Calu3 (cell line): Measurements from ENCODE around the gene MUC6. TPM values are rescaled to one million over a fixed set of nuclear protein-coding genes. Genes with fewer than 3 reads are reported as not detected.

Source experiments
- BruUV-seq: library from RNA; stranded (reverse); fragments of 400-500 nt; replicated peaks from 2 replicates; lab custom pipeline; 2021; lab: Mats Ljungman, UMichigan
- CTCF ChIA-PET: fragments of 300-600 bp; sonication (Branson Sonifier 250); formaldehyde crosslinking; loops from one replicate; lab custom pipeline; 2022; ENCODE audit warnings: antibody characterized with exemption; lab: Charles Lee
- DNase-seq: peaks from one replicate; pipeline ENCODE4 v3.0.0; 2022
- H3K27ac Mint-ChIP-seq: one replicate; pipeline ENCODE4 v1.8.0; 2022; ENCODE audit warnings: mixed read lengths; ENCODE audit not compliant: unreplicated experiment
- H3K27me3 Mint-ChIP-seq: one replicate; pipeline ENCODE4 v1.8.0; 2022; ENCODE audit warnings: mixed read lengths; ENCODE audit not compliant: unreplicated experiment
- H3K36me3 Mint-ChIP-seq: one replicate; pipeline ENCODE4 v1.8.0; 2022; ENCODE audit warnings: mild to moderate bottlenecking, moderate library complexity, mixed read lengths; ENCODE audit not compliant: insufficient read depth, unreplicated experiment
- H3K4me1 Mint-ChIP-seq: one replicate; pipeline ENCODE4 v1.8.0; 2022; ENCODE audit warnings: mild to moderate bottlenecking, low read depth, mixed read lengths; ENCODE audit not compliant: unreplicated experiment
- H3K4me3 Mint-ChIP-seq: one replicate; pipeline ENCODE4 v1.8.0; 2022; ENCODE audit warnings: mild to moderate bottlenecking, low read depth, moderate library complexity, mixed read lengths; ENCODE audit not compliant: unreplicated experiment
- H3K9me3 Mint-ChIP-seq: one replicate; pipeline ENCODE4 v1.8.0; 2022; ENCODE audit warnings: low read depth, mixed read lengths; ENCODE audit not compliant: unreplicated experiment
- CTCF ChIP-seq: fragments of 200-600 bp; IDR thresholded peaks from one replicate; pipeline ENCODE4 v1.8.0; 2022; ENCODE audit warnings: antibody characterized with exemption; ENCODE audit not compliant: unreplicated experiment
- intact Hi-C: fragments of 100-400 bp; cut with micrococcal nuclease; formaldehyde crosslinking; loops from one replicate; pipeline ENCODE4 v1.10.0; 2022; ENCODE audit not compliant: unreplicated experiment
- total RNA-seq: library from RNA; stranded (reverse); gene quantifications from 2 replicates; pipeline ENCODE4 v1.2.3, GENCODE V29; 2022

MUC6 gene
- total RNA-seq, 1 experiment from 2014 or later, result 0.73 TPM

- intact Hi-C loops, result no loop called here
- Mint-ChIP-seq H3K4me3 (no peak overlapping the region), H3K36me3 (peaks cover 46% of the 10 kb centered on the region), H3K27me3 (no peaks in the 10 kb centered on the region), H3K9me3 (no peaks in the 10 kb centered on the region), H3K27ac (no peak overlapping the region), H3K4me1 (no peaks in the 10 kb centered on the region)
- CTCF ChIA-PET, result no interaction called here
- DNase-seq, result no peak
- no peak for TF ChIP-seq CTCF
- BruUV-seq, result no TSS peak
Observed at GRCh38 chr11:985848-986247, 50.7 kb downstream of the MUC6 start.

- TF ChIP-seq CTCF, result no peak
- H3K4me3 Mint-ChIP-seq, result no peak overlapping the region
- no peaks in the 10 kb centered on the region for H3K27me3 Mint-ChIP-seq
- H3K9me3 Mint-ChIP-seq, result no peaks in the 10 kb centered on the region
- no peak for DNase-seq
- CTCF ChIA-PET, result no interaction called here
- intact Hi-C loops, result no loop called here
- peaks cover 50% of the 10 kb centered on the region for H3K36me3 Mint-ChIP-seq
- no peaks in the 10 kb centered on the region for H3K4me1 Mint-ChIP-seq
- no TSS peak for BruUV-seq
- H3K27ac Mint-ChIP-seq, result no peak overlapping the region
Observed at GRCh38 chr11:985406-985805, 51.1 kb downstream of the MUC6 start.

GRCh38 chr11:984546-984945, 52.0 kb downstream of the MUC6 start:
- Mint-ChIP-seq H3K27ac (no peak overlapping the region), H3K27me3 (no peaks in the 10 kb centered on the region), H3K9me3 (no peaks in the 10 kb centered on the region), H3K4me3 (no peak overlapping the region), H3K4me1 (no peaks in the 10 kb centered on the region), H3K36me3 (peaks cover 49% of the 10 kb centered on the region)
- DNase-seq, result no peak
- TF ChIP-seq CTCF, result no peak
- no TSS peak for BruUV-seq
- CTCF ChIA-PET, result no interaction called here
- intact Hi-C loops, result no loop called here

GRCh38 chr11:981764-982163, 54.8 kb downstream of the MUC6 start:
- no peaks in the 10 kb centered on the region for H3K9me3 Mint-ChIP-seq
- H3K36me3 Mint-ChIP-seq, result peaks cover 29% of the 10 kb centered on the region
- no peak overlapping the region for H3K27ac Mint-ChIP-seq
- no peak overlapping the region for H3K4me3 Mint-ChIP-seq
- no peaks in the 10 kb centered on the region for H3K27me3 Mint-ChIP-seq
- DNase-seq, result no peak
- TF ChIP-seq CTCF, result no peak
- no TSS peak for BruUV-seq
- intact Hi-C loops, result no loop called here
- CTCF ChIA-PET, result interaction anchor here (1.1 kb wide), 1 partner anchor 30 kb away, joined by 3 read pairs; no protein-coding TSS in a partner anchor
- H3K4me1 Mint-ChIP-seq, result no peaks in the 10 kb centered on the region
